Mucosa of rectum (tissue), 2 donors: ENCODE measurements around the gene FGR.

Source experiments
- H3K27ac ChIP-seq, 2 donors: one replicate each; pipeline ENCODE4 v1.7.0; 2013; ENCODE audit warnings: inconsistent platforms in 2 of 2, low read depth in 2 of 2, low read length in 2 of 2
- H3K27me3 ChIP-seq, 2 donors: one replicate each; pipeline ENCODE4 v1.7.0; 2013; ENCODE audit warnings: low read length in 2 of 2; ENCODE audit not compliant: control insufficient read depth in 2 of 2, insufficient read depth in 2 of 2
- H3K36me3 ChIP-seq, 2 donors: one replicate each; pipeline ENCODE4 v1.7.0; 2013; ENCODE audit warnings: low read length in 2 of 2; ENCODE audit not compliant: control insufficient read depth in 2 of 2, insufficient read depth in 2 of 2
- H3K4me1 ChIP-seq, 2 donors: one replicate each; pipeline ENCODE4 v1.7.0; 2013; ENCODE audit warnings: low read length in 2 of 2, mild to moderate bottlenecking in 1 of 2; ENCODE audit not compliant: control insufficient read depth in 2 of 2, insufficient read depth in 2 of 2
- H3K4me3 ChIP-seq, 2 donors: one replicate each; pipeline ENCODE4 v1.7.0; 2013; ENCODE audit warnings: low read length in 2 of 2
- H3K9ac ChIP-seq, 2 donors: one replicate each; pipeline ENCODE4 v1.7.0; 2013; ENCODE audit warnings: low read length in 2 of 2, low read depth in 1 of 2, mild to moderate bottlenecking in 1 of 2
- H3K9me3 ChIP-seq, 2 donors: one replicate each; pipeline ENCODE4 v1.7.0; 2013; ENCODE audit warnings: low read length in 2 of 2; ENCODE audit not compliant: control insufficient read depth in 2 of 2
- donor health status: healthy.
- donor health status: Normal muscosa, but diverticular disease.

Gene FGR

DNA sequence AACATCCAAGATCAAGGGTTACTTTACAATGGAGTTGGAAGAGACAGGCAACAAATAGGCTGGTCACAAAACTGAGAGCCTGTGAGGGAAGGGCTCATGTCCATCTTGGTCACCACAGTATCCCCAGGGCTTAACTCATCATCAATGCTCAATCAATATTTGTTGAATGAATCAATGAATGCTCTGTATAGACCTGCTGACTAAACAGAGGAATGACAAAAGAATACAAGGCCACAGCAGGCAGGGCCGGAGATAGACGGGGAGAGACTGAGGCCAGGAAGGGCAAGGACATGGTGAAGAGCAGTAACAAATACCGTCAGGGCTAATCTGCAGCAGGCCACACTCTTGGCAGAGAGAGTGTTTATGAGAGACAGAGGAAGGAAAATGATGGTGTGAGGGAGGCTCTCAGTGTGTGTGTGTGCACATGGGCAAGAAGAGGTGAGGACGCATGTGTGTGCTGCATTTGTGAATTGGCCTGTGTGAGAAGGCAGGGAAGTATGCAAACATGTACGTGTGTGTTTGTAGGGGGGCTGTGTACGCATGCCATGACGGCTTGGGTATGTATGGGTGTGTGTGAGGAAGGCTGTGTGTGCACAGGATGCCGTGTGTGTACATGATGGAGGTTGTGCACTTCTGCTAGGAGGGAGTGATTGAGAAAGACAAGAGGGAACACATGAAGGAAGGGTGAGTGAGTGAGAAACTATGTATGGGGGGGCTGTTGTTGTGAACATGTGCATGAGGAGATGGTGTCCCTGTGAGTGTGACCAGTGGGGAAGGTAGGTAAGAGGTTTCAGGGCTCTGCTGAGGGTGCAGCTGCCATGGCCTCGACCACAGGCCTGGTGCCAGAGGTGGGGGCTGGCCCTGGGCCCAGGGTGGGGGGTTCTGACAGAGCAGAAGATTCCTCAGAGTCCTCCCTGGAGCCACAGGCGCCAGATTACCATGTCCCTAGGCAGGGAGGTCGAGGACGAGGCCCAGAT lies 46.4 kb downstream of the FGR start:
- H3K4me1 ChIP-seq: peaks cover 13 to 20% of the 10 kb centered on the region in 2 donors
- no peak overlapping the region for H3K9ac ChIP-seq
- peaks cover 5 to 6% of the 10 kb centered on the region in 2 donors for H3K36me3 ChIP-seq
- no peak overlapping the region for H3K4me3 ChIP-seq
- no peak overlapping the region for H3K27ac ChIP-seq
- H3K27me3 ChIP-seq: no peaks in the 10 kb centered on the region
- no peaks in the 10 kb centered on the region for H3K9me3 ChIP-seq

GRCh38 chr1:27585684-27586083 lies 49.3 kb downstream of the FGR start:
- Histone ChIP-seq H3K27ac (no peak overlapping the region), H3K4me3 (no peak overlapping the region), H3K9me3 (no peaks in the 10 kb centered on the region), H3K27me3 (no peaks in the 10 kb centered on the region), H3K36me3 (peaks cover 5 to 6% of the 10 kb centered on the region in 2 donors), H3K4me1 (peaks cover 4 to 9% of the 10 kb centered on the region in 2 donors), H3K9ac (no peak overlapping the region)

- Histone ChIP-seq H3K9me3 (no peaks in the 10 kb centered on the region), H3K27ac (no peak overlapping the region), H3K9ac (no peak overlapping the region), H3K4me3 (no peak overlapping the region), H3K27me3 (no peaks in the 10 kb centered on the region), H3K36me3 (peaks cover 4 to 5% of the 10 kb centered on the region in 2 donors), H3K4me1 (peaks cover 0 to 9% of the 10 kb centered on the region in 2 donors)
Observed at GRCh38 chr1:27584453-27584852, 50.5 kb downstream of the FGR start.

DNA sequence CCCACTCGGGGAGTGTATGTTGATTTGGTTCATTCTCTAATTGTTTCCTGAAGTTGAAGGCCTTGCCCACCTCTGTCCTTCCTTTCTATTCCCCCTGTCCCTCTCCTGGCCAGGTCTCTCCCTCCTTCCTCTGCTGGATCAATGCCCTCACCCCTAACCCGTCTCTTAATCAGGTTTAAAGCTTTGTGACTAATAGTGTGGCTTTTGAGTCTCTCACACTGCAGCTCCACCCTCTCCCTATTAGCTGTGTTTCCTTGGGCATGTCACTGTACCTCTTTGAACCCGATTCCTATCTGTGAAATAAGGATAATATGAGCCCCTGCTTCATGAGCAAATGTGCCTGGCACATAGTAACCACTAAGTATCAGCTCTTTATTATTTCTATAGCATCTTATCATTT lies 51.5 kb downstream of the FGR start:
- Histone ChIP-seq H3K27ac (no peak overlapping the region), H3K4me3 (no peak overlapping the region), H3K9me3 (no peaks in the 10 kb centered on the region), H3K4me1 (peaks cover 0 to 1% of the 10 kb centered on the region in 2 donors), H3K27me3 (no peaks in the 10 kb centered on the region), H3K9ac (no peak overlapping the region), H3K36me3 (peaks cover 0 to 2% of the 10 kb centered on the region in 2 donors)

DNA sequence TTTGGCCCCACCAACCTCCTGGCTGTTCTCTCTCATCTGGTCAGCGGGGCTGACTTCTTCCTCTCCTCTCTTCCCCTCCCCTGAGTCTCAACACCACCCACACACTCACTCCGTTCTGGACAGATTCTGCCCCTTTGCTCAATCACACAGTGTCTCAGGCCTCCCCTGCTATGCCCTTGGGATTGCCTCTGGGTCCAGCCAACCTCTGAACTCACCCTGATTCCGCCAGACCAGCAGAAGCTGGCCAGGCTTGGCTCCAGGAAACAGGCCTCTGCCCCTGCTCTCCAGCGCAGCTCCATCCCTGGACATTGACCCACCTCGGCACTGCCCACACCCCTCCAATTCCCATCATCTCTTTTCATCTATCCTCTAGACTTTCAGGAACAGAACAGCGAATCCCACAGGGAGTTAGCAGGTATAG lies 53.2 kb downstream of the FGR start:
- H3K27me3 ChIP-seq: no peaks in the 10 kb centered on the region
- H3K36me3 ChIP-seq: no peaks in the 10 kb centered on the region
- H3K4me1 ChIP-seq: peaks cover 0 to 1% of the 10 kb centered on the region in 2 donors
- H3K9me3 ChIP-seq: no peaks in the 10 kb centered on the region
- H3K4me3 ChIP-seq: no peak overlapping the region
- no peak overlapping the region for H3K9ac ChIP-seq
- no peak overlapping the region for H3K27ac ChIP-seq

GRCh38 chr1:27577504-27578188 lies 57.3 kb downstream of the FGR start:
- H3K9ac ChIP-seq: no peak overlapping the region
- H3K36me3 ChIP-seq: no peaks in the 10 kb centered on the region
- peak overlapping the region in 1 of 2 donors; percentile 6 for H3K27ac ChIP-seq
- no peak overlapping the region for H3K4me3 ChIP-seq
- H3K4me1 ChIP-seq: peaks cover 16 to 26% of the 10 kb centered on the region in 2 donors
- H3K27me3 ChIP-seq: no peaks in the 10 kb centered on the region
- no peaks in the 10 kb centered on the region for H3K9me3 ChIP-seq

DNA sequence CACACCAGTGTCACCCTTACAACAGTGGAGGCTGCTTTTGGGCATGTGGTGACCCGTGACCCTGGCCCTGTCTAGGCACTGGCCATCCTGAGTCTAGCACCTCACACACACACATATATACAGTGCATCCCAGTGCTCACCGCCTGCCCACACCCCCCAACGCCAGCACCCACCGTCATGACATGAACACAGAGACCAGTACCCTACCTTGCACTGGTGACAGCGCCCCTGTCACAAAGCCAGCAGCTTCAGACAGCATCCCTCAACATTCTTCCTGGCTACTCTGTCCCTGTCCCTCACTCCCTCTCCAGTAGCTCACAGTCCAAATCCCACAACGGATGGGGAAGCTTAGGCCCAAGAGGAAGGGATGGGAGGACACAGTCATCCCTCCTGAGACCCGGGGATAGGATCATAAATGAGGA lies 58.2 kb downstream of the FGR start:
- Histone ChIP-seq H3K4me1 (peaks cover 16 to 26% of the 10 kb centered on the region in 2 donors), H3K36me3 (no peaks in the 10 kb centered on the region)

GRCh38 chr1:27575840-27576331 lies 59.1 kb downstream of the FGR start:
- peak overlapping the region; percentile 63 to 67 for H3K27ac ChIP-seq
- H3K4me1 ChIP-seq: peaks cover 19 to 26% of the 10 kb centered on the region in 2 donors
- H3K9me3 ChIP-seq: no peaks in the 10 kb centered on the region
- no peaks in the 10 kb centered on the region for H3K27me3 ChIP-seq
- peak overlapping the region; percentile 24 to 42 for H3K4me3 ChIP-seq
- H3K36me3 ChIP-seq: no peaks in the 10 kb centered on the region
- peak overlapping the region; percentile 54 to 56 for H3K9ac ChIP-seq

More for the DNA sequence above, 58.2 kb downstream of the FGR start:
- H3K9ac ChIP-seq: no peak overlapping the region
- H3K4me3 ChIP-seq: no peak overlapping the region
- no peaks in the 10 kb centered on the region for H3K9me3 ChIP-seq
- no peaks in the 10 kb centered on the region for H3K27me3 ChIP-seq
- peak overlapping the region; percentile 2 to 3 for H3K27ac ChIP-seq

DNA sequence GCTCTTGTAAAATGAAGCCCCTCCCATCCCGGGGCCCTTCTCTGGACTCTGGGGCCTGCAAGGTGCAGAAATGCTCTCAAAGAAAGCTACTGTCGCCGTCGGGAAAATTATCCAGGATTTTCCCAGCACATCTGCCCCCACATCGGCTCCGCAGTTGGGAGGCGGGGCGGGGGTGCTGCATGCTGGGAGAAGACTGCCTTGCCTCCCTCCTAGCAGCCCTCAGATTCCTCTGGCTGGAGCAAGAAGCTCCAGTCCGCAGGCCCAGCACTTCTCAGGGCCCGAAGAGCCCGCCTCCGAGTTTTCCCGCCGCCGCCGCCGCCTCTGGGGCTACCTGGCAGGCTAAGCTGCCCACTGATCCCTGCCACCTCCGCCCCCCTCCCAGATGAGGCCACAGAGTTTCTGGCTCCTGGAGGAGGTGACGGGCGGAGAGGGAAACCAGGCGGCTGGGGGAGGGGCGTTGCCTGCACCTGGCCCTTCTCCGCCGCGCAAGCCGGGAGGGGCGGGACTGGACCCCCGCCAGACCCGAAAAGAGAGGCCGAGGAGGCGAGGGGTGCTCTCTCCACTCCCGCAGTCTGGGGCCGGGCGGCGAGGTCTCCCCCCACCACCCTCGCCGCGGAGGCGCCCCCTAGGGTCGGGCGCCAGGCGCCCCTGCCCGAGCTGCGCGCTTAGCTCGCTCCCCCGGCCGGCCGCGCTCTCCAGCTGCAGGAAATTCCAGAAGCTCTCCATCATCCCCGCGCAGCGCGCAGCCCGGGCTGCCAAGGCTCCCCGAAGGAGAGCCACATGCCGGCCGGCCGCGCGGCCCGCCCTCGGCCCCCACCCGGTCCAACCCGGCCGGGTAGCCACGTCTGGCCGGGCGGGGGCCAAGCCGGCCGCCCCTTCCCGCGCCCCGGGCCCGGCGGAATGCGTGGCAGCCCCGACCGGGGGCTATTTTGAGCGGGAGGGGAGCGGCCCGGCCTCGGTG lies 59.8 kb downstream of the FGR start:
- Histone ChIP-seq H3K9me3 (no peaks in the 10 kb centered on the region), H3K36me3 (no peaks in the 10 kb centered on the region), H3K9ac (peak overlapping the region; percentile 32 to 69), H3K4me1 (peaks cover 20 to 26% of the 10 kb centered on the region in 2 donors), H3K4me3 (peak overlapping the region in 1 of 2 donors; percentile 55), H3K27ac (peak overlapping the region; percentile 63 to 68), H3K27me3 (no peaks in the 10 kb centered on the region)
